ENCODE results near the gene RNFT1. TPM values are rescaled to one million over a fixed set of nuclear protein-coding genes. Genes with fewer than 3 reads are reported as not detected.
"Not testable (repeated sequence)": the region's sequence is repeated elsewhere in the genome, so short reads cannot be mapped to it uniquely, and the experiment has no call there.

RNFT1 gene
- total RNA-seq = 10 to 100 TPM; 12.9 to 13.6 TPM
- long read RNA-seq, donor 1, partial matches to known transcripts = 0 of 4 reads
- long read RNA-seq, donor 1, other reads (novel, unspliced or antisense) = 0 of 4 reads
- long read RNA-seq, donor 2, transcript RNFT1-201 (9 exons, 2,101 nt) = major isoform, 20 of 29 reads
- long read RNA-seq, donor 2, partial matches to known transcripts = 1 of 29 reads
- long read RNA-seq, donor 2, other reads (novel, unspliced or antisense) = 1 of 29 reads

GRCh38 chr17:59964482-59965328 is at the start of gene RNFT1:
Gene RNFT1 (minus strand): TSS chr17:59964740. CDS start chr17:59964663, 77 bp downstream.
- intact Hi-C loops (cut with DNase I) = loop anchor here in 1 of 2 donors (10.0 kb wide), 1 partner anchor 70 kb away; no protein-coding TSS in a partner anchor
- DNase-seq (ENCODE audit: low spot score) = peak; percentile 97

- DNase-seq (ENCODE audit: low spot score); intact Hi-C loops (cut with DNase I): not testable (repeated sequence)
Observed at GRCh38 chr17:60009326-60009725, 44.8 kb upstream of the RNFT1 start.

GRCh38 chr17:60008377-60008776 is 43.8 kb upstream of the RNFT1 start:
- DNase-seq (ENCODE audit: low spot score) = peak; percentile 37
- intact Hi-C loops (cut with DNase I) = not testable (repeated sequence)

- intact Hi-C loops (cut with DNase I) = no loop called here
- peak; percentile 64 for DNase-seq (ENCODE audit: low spot score)
Observed at GRCh38 chr17:60006160-60006559, 41.6 kb upstream of the RNFT1 start.

- DNase-seq (ENCODE audit: low spot score); intact Hi-C loops (cut with DNase I): not testable (repeated sequence)
Observed at GRCh38 chr17:60004561-60004960, 40.0 kb upstream of the RNFT1 start.

- intact Hi-C loops (cut with DNase I); DNase-seq (ENCODE audit: low spot score): not testable (repeated sequence)
Observed at GRCh38 chr17:60002405-60002804, 37.9 kb upstream of the RNFT1 start.

- intact Hi-C loops (cut with DNase I); DNase-seq (ENCODE audit: low spot score): not testable (repeated sequence)
Observed at GRCh38 chr17:59996608-59997007, 32.1 kb upstream of the RNFT1 start.

GRCh38 chr17:59975166-59975565 is 10.6 kb upstream of the RNFT1 start:
- DNase-seq (ENCODE audit: low spot score); intact Hi-C loops (cut with DNase I): not testable (repeated sequence)

- DNase-seq (ENCODE audit: low spot score); intact Hi-C loops (cut with DNase I): not testable (repeated sequence)
Observed at GRCh38 chr17:59973483-59973882, 8.9 kb upstream of the RNFT1 start.

- DNase-seq (ENCODE audit: low spot score) = no peak
- intact Hi-C loops (cut with DNase I) = no loop called here
Observed at GRCh38 chr17:59972778-59973177, 8.2 kb upstream of the RNFT1 start.

- intact Hi-C loops (cut with DNase I); DNase-seq (ENCODE audit: low spot score): not testable (repeated sequence)
Observed at GRCh38 chr17:59971771-59972170, 7.2 kb upstream of the RNFT1 start.

GRCh38 chr17:59963738-59964481 is 630 bp downstream of the RNFT1 start:
- intact Hi-C loops (cut with DNase I) = loop anchor here in 1 of 2 donors (10.0 kb wide), 1 partner anchor 71 kb away; no protein-coding TSS in a partner anchor
- peak; percentile 84 for DNase-seq (ENCODE audit: low spot score)

- no peak for DNase-seq (ENCODE audit: low spot score)
- intact Hi-C loops (cut with DNase I) = loop anchor here in 1 of 2 donors (10.0 kb wide), 1 partner anchor 72 kb away; no protein-coding TSS in a partner anchor
Observed at GRCh38 chr17:59962739-59963318, 1.7 kb downstream of the RNFT1 start.

GRCh38 chr17:59959574-59959973 is 5.0 kb downstream of the RNFT1 start:
- DNase-seq (ENCODE audit: low spot score); intact Hi-C loops (cut with DNase I): not testable (repeated sequence)

- no peak for DNase-seq (ENCODE audit: low spot score)
- intact Hi-C loops (cut with DNase I) = no loop called here
Observed at GRCh38 chr17:59954856-59955255, 9.7 kb downstream of the RNFT1 start.

GRCh38 chr17:59950049-59950448 is 14.5 kb downstream of the RNFT1 start:
- DNase-seq (ENCODE audit: low spot score) = no peak
- intact Hi-C loops (cut with DNase I) = no loop called here

- DNase-seq (ENCODE audit: low spot score); intact Hi-C loops (cut with DNase I): not testable (repeated sequence)
Observed at GRCh38 chr17:59947310-59947709, 17.2 kb downstream of the RNFT1 start.

GRCh38 chr17:59946433-59946832 is 18.1 kb downstream of the RNFT1 start:
- intact Hi-C loops (cut with DNase I); DNase-seq (ENCODE audit: low spot score): not testable (repeated sequence)

- no peak for DNase-seq (ENCODE audit: low spot score)
- intact Hi-C loops (cut with DNase I) = no loop called here
Observed at GRCh38 chr17:59941131-59941530, 23.4 kb downstream of the RNFT1 start.

Measured in posterior vena cava (tissue), 2 donors.